ENCODE measurements around the gene ZNF502.
"Not testable (repeated sequence)": the region's sequence is repeated elsewhere in the genome, so short reads cannot be mapped to it uniquely, and the experiment has no call there.

Gene ZNF502

DNA sequence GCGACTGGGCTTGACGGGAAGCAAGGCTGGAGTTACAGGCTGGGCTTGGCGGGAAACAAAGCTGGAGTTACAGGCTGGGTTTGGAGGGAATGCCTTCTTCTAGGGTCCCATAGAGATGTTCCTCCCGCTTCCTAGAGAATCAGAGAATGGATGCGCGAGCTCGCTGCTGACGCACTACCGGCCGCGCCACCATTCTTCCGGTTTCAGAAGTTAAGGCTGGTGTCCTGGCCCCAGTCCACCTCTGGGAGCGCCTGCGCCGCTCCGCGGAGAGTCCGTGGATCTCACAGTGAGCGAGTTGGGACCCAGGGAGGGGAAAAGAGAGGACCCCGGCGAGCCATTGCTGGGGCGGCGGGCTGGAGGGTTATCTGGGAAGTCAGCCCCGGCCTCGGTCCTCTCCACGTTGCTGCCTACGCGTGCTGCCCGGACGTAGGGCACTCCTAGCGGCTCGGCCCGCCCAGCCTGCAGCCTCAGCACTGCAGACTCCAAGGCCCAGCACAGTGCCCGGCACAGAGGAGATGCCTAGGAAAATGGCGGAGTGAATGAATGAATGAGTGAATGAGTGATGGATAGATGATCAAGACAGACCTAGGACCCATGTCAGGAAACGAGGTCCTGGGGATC lies at the start of gene ZNF502:
Gene ZNF502 (plus strand): TSS at position 206 of the 621 bp plus-strand sequence. CDS start 7,602 bp downstream, outside the sequence.
- DNase-seq: no peak

DNA sequence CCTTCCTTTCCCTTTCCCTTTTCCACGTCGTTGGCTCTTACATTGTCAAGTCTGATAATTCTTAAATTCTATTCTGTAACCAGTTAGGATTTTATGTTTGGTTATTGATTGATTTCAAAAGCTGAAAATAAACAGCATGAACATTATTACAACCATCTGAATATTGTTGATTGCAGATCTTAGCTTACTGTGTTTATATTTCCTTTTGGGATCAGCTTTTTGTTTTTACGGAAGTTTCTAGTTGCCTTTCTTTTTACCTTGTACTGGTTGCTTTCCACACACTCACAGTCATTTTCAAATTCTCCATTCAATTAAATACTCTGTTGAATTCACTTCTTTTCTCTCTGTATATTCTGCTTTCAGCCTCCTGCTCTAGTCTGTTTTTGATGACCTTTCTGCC lies 47.3 kb upstream of the ZNF502 start:
- DNase-seq: no peak

DNA sequence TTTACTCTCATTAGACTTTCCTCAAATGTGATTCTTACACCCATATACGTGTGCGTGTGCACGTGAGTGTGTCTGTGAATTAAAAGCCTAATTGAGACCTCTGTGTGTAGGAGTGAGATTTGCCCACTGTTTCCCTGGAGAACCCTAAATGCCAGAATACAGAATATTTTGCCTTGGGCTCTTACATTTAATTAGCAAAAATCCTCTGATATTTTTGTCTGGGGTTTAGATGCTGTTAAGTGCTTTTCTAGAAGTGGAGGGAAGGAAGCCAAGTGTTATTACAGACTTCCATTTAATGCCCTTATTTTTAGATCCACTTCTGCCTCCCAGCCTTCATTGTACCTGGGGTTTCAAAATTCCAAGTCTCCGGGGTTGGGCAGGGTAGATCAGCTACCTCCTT lies 46.1 kb upstream of the ZNF502 start:
- no peak for DNase-seq

DNA sequence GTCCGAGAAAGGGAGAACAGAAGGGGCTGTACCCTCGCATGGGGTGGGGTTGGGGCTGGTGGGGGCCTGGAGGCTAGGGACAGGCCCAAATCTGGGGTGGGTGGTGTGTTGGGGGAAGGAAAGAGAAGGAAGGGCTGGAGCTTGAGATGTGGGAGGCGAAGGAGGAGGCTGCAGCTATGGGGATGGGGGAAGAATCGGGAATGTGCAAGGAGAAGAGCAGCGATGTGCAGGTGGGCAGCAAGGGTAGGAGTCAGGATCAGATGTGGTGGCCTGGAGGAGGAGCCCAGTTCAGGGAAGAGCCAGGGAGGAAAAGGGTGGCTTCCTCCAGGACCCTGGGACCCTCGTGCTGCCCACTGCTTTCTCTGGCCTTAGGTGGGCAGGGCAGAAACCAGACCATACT lies 42.7 kb upstream of the ZNF502 start:
- DNase-seq: no peak

DNA sequence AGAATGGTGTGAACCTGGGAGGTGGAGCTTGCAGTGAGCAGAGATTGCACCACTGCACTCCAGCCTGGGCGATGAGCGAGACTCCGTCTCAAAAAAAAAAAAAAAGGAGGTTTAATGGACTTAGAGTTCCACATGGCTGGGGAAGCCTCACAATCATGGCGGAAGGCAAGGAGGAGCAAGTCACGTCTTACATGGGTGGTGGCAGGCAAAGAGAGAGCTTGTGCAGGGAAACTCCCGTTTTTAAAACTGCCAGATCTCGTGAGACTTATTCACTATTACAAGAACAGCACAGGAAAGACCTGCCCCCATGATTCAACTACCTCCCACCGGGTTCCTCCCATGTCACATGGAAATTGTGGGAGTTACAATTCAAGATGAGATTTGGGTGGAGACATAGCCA lies 39.0 kb upstream of the ZNF502 start:
- DNase-seq: not testable (repeated sequence)

DNA sequence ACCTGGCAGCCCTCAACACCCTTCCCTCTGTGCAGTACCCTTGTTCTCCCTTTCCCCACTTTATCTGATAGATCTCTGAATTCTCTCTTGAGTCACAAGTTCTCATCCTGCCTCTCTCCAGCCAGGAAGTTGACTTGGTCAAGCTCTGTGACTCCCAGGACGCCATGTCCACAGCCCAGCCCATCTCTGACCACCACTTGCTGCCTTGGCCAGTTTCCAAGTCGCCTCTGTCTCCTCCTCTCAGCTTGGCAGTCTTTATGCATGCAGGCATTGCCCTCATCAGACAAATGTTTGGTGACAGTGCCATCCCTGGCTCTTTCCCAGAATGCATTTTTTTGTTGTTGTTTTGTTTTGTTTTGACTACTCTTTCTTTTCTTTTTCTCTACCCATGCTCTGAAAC lies 38.2 kb upstream of the ZNF502 start:
- no peak for DNase-seq

DNA sequence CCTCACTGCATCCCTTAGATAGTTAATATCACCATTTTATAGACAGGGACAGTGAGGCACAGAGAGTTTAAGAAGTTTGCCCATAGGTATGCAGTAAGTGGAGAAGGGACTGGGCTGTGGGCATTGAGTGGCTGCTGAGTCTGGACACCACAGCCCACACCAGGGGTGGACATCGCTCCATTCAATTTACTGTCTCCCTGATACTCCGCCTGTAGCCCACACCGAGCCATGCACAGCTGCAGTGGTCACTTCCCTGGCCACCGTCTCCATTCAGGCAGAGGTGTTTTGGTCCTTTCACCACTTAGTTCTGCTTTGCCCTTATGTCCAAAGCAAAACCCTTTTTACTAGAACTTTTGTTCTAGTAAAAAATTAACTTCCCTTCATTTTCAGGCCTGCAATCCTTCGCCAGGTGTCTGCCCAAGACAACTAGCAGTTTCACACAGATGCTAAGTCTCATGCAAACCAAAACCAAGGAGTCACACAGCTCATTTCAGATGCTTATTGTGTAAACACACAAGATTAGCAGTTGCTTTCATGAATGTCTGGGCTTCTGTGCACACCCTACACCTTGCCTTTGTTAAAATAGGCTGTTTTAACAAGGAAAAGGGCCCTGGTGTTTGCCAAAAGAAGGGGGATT lies 33.9 kb upstream of the ZNF502 start:
- DNase-seq: no peak

DNA sequence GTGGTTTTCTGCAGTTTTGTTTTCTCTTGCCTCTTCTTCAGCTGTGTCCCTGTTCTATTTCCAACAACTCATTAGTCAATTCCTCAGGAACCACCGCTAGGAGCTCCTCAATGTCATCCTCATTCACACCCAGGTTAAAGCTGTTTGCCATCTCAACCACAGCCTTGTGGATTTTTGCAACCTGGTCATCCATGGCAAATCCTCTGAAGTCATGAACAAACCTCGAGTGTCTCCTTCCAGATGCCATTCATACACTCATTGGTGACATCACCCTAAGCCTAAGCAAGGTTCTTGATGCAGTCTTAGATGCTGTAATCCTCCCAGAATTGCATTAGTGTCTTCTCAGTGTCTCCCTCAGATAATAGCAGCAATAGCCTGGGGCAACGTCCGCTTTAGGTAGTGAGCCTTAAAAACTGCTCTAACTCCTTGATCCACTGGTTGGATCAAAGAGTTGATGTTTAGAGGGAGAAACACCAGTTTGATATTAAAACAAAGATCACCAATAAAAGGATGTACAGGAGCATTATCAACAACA lies 31.5 kb upstream of the ZNF502 start:
- no peak for DNase-seq

DNA sequence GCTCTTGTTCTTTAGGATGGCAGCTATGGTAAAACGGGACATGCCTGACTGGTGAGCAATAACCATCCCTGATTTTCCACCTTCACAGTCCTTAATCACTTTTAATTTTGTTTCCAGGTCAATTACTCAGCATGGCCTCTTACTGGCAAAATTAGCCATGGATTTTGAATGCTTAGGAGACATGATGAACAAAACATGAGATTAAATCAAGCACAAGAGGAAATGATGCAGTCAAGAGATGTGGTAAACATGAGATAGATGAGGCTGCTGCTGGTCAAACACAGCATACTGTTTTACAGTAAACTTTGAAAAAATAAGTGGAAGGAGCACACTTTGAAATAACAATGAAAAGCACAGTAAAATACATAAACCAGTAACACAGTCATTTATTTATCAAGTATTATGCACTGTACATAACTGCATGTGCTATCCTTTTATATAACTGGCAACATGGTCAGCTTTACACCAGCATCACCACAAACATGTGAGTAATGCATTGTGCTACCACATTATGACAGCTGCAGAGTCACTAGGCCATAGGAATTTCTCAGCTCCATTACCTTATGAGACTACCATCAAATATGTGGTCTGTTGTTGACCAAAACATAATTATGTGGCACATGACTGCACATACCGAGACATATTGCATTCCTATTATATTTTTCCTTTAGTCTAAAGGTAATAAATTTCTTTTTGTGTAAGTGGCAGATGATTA lies 30.1 kb upstream of the ZNF502 start:
- no peak for DNase-seq

DNA sequence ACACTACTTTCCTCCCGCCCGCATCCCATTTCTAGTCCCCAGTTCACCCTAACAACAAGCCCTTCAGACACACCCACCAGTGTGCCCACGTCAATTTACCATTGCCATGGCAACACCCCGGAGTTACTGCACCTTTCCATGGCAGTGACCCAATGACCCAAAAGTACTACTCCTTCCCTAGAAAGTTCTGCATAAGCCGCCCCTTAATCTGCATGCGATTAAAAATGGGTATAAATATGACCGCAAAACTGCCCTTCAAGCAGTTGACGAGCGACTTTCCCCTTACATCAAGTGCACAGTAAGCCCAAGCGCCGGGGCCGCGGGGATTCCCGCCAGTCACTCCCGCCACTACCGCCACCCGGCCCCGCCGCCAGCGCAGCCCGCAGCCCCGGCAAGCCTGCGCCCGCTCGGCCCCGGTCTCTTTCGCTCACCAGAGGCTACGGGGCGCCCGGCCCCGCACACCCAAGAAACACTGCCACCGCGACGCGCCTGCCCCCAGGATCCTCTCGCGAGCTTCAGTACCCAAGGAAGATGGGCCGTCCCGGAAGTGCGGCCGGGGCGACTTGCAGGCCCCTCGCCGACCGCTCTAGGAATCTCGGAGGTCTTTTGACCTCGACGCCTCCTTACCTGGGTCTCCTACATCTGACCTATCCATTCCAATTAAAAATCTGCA lies 27.2 kb upstream of the ZNF502 start:
- DNase-seq: no peak

DNA sequence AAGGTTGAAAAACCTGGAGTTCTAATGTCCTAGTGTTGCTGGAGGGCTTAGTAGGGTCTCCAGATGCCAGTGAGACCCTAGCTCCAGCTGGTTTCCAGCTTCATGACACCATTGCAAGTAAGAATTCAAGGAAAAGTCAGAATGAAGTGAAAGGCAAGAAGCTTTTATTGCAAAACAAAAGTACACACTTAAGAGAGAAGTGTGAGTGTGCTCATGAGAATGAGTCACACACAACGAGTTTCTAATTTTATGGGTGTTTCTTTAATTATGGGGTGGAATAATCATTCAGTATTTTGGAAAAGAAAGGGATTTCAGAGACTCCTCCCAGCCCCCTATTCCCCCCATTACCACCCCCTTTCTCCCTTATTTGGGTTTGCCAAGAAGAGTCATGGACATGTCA lies 24.6 kb upstream of the ZNF502 start:
- DNase-seq: no peak

DNA sequence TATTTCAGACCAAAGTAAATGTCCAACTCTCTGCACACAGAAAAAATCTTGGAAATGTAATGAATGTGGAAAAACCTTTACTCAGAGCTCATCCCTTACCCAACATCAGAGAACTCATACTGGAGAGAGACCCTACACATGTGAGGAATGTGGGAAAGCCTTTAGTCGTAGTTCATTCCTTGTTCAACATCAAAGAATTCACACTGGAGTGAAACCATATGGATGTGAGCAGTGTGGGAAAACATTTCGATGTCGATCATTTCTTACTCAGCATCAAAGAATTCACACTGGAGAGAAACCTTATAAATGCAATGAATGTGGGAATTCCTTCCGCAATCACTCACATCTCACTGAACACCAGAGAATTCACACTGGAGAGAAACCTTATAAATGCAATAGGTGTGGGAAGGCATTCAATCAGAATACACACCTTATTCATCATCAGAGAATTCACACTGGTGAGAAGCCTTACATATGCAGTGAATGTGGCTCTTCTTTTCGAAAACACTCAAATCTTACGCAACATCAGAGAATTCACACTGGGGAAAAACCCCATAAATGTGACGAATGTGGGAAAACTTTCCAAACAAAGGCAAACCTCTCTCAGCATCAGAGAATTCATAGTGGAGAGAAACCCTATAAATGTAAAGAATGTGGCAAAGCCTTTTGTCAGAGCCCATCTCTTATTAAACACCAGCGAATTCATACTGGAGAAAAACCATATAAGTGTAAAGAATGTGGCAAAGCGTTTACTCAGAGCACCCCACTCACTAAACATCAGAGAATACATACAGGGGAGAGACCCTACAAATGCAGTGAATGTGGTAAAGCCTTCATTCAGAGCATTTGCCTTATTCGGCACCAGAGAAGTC lies 9.0 kb downstream of the ZNF502 start:
- no peak for DNase-seq

DNA sequence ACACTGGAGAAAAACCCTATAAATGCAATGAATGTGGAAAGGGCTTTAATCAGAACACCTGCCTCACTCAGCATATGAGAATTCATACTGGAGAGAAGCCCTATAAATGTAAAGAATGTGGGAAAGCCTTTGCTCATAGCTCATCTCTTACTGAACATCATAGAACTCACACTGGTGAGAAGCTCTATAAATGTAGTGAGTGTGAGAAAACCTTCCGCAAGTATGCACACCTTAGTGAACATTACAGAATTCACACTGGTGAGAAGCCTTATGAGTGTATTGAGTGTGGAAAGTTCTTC lies 9.6 kb downstream of the ZNF502 start:
- DNase-seq: no peak

DNA sequence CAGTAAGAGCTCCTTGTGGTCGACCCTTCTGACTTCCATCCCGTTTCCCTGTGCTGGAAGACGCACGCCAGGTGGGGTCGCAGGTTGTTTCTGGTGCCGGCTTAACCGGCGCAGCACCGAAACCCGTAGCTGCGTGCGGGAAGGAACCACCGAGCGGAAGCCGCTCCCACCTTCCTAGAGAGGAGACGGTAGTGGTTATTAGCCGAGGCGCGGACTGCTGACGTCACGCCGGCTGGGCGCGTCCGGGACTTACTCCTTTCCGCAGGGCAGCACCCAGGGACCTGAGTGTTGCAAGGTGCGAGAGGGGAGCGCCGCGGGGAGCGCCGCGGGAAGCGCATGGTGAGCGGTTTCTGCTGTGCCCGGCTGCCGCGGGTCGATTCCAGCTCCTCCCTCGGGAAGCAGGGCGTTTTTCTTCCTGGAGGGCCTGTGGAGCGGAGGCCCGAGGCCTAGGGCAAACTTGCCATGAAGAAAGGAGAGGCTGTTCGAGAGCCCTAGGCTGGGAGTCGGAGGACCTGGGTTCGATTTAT lies 17.0 kb downstream of the ZNF502 start, which contains the start of gene ZNF501:
Gene ZNF501 (plus strand): TSS at position 252 of the 527 bp plus-strand sequence. CDS start 4,787 bp downstream, outside the sequence.
- no peak for DNase-seq

DNA sequence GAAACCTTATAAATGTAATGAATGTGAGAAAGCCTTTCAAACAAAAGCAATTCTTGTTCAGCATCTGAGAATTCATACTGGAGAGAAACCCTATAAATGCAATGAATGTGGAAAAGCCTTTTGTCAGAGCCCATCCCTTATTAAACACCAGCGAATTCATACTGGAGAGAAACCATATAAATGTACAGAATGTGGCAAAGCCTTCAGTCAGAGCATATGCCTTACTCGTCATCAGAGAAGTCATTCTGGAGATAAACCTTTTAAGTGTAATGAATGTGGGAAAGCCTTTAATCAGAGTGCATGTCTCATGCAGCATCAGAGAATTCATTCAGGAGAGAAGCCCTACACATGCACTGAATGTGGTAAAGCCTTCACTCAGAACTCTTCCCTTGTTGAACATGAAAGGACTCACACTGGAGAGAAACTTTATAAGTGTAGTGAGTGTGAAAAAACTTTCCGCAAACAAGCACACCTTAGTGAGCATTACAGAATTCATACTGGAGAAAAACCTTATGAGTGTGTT lies 22.2 kb downstream of the ZNF502 start:
- no peak for DNase-seq

DNA sequence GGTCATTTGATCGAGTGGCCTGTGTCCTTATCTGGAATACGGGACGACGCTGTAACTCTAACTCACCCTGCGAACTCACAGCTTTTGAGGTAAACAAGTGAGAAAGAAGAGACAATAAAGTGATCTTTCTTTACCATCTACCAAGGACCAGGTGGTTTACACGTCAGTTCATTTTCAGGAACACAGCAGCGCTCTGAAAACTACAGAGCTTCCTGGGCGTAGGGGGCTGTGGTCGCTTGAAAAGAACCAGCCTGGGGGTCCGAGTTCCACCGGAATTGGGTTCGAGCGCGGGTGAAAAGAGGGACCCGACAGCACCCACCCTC lies 48.6 kb downstream of the ZNF502 start:
- DNase-seq: no peak

DNA sequence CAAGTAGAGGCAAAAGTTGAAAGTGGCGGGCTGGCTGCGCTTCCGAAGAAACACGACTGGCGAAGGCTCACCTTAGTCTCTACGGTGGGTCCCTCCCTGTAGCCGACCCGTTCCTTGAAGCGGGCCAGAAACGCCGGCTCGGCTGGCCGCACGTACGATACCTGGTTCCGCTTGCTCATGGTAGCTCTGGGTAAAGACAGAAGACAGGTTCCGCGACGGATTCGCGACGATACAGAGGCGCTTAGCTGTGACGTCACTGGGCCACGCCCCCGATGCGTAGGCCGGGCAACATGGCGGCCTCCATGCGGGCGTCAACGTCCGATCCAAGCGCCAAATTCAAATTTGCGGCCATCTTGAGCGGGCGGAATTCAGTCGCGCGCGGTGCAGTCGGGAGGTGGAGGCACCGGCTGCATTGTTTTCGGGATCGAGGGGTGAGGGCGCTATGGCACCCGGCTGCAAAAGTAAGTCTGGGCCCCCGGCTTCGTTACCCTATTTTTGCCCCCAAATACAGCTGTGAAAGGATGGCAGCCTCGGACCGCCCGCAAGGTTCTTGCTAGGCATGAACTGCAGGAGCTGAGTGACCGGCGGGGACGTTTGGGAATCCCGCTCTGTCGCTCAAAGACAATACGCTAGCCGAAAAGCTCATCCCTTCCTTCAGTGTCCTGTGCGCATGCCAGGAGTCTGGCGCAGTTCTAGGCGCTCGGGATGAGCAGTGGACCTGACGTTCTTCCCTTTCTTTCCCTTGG lies 49.1 kb downstream of the ZNF502 start, which contains the start of the genes KIAA1143 and KIF15:
Gene KIAA1143 (minus strand): TSS at position 196 of the 746 bp plus-strand sequence. CDS start 17 bp downstream, at position 179.
Gene KIF15 (plus strand): TSS at position 371 of the 746 bp plus-strand sequence. CDS start 72 bp downstream, at position 443.
- DNase-seq: peak; percentile 83

DNA sequence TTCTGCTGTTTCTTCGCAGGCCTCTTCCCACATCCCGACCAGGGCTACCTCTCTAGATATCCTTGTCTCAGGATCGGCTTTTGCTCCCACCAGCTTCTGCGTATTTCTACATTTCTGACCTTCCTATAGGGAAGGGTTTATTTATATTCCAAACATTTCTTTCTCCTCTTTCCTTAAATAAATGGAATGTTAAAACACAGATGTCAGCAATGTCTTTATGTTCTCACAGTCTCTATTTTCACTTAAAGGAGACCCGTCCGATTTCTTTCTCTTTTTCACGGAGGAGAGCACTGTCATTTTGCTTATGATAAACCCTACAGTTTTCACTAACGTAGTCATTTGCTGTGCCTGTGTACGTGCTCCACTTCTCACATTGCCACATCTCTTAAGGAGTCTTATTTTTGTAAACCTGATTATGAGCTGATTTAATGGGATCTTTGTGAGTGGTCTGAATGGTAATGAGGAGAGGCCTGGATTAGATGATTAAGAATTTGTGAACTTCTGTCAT lies 49.8 kb downstream of the ZNF502 start:
- DNase-seq: no peak

DNA sequence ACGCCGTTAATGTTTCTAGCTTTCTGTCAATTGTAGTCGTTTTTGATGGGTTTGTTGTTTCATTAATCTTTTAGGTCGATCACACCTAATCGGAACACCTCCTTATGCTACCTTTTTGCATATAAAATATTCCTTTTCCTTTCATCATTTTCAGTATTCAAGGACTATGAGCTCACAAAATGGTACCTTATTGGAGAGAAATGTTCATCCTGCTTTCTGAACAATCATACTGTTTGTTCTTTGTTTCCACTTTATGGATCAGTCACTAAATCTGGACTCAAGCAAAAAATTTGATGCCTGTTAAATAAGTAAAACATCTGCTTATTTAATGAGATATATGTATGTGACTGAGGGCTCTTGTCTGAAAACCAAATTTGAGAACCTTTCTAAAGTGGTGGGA lies 50.2 kb downstream of the ZNF502 start:
- no peak for DNase-seq

DNA sequence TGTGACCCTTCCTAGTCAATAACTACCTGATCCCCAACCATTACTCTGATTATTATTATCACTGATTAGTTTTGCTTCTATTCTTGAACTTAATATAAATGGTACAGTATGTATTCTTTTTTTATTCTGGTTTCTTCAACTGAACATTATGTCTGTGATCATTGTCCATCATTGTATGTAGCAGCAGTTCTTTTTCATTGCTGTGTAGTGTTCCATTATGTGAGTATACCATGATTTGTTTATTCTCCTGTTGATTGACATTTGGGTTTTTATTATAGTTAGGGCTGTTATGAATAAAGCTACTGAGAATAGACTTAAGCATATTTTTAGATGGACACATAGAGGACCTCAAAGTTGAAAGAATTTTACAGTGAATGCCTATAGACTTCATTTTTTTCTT lies 51.8 kb downstream of the ZNF502 start:
- no peak for DNase-seq

Data from GF-D8 (cell line).